Left cardiac atrium (tissue), 2 donors: ENCODE results near the gene PCDHGA1. TPM values are rescaled to one million over a fixed set of nuclear protein-coding genes. Genes with fewer than 3 reads are reported as not detected.

Experiments used
- total RNA-seq, 2 donors: library from RNA; stranded (reverse); fragmentation: NEBNext Ultra II Directional; extraction: Animal tissue kit (Norgen Biotek cat#: 25700); gene quantifications; one replicate each; pipeline ENCODE4 v1.2.1, GENCODE V29; 2021
- donor health status: DM: no; HTN: yes; CAD: no; lungs with severe emphysema.
- donor health status: DM: yes; HTN: yes; CAD: no.

The PCDHGA1 gene
- total RNA-seq, 2 donors from 2014 or later, result 1.4 to 1.8 TPM

Other genes starting within 250 kb of the PCDHGA1 start
- 1 to 10 TPM; 2.9 to 3.1 TPM for gene PCDHB2, start 235.9 kb upstream of the PCDHGA1 start, total RNA-seq
- 1 to 10 TPM; 1.3 to 1.9 TPM for gene PCDHB3, start 230.0 kb upstream of the PCDHGA1 start, total RNA-seq
- 1 to 10 TPM; 1.6 to 2.4 TPM for gene PCDHB4, start 208.7 kb upstream of the PCDHGA1 start, total RNA-seq
- 1 to 10 TPM; 2.7 to 3.1 TPM for gene PCDHB5, start 195.3 kb upstream of the PCDHGA1 start, total RNA-seq
- gene PCDHB6, start 180.5 kb upstream of the PCDHGA1 start, total RNA-seq, result under 1 TPM; 0.71 to 0.86 TPM
- 1 to 10 TPM; 1.0 to 1.7 TPM for gene PCDHB7, start 157.9 kb upstream of the PCDHGA1 start, total RNA-seq
- gene PCDHB8, start 152.7 kb upstream of the PCDHGA1 start, total RNA-seq, result 1 to 10 TPM; 2.6 to 6.1 TPM
- 1 to 10 TPM; 2.6 to 3.1 TPM for gene PCDHB16, start 148.1 kb upstream of the PCDHGA1 start, total RNA-seq
- gene PCDHB9, start 143.4 kb upstream of the PCDHGA1 start, total RNA-seq, result 1 to 10 TPM; 2.5 to 4.3 TPM
- gene PCDHB10, start 138.2 kb upstream of the PCDHGA1 start, total RNA-seq, result 1 to 10 TPM; 1.3 to 1.5 TPM
- gene PCDHB11, start 130.9 kb upstream of the PCDHGA1 start, total RNA-seq, result 1 to 10 TPM; 1.8 to 3.3 TPM
- gene PCDHB12, start 121.8 kb upstream of the PCDHGA1 start, total RNA-seq, result 1 to 10 TPM; 2.4 to 2.6 TPM
- 1 to 10 TPM; 3.5 to 5.3 TPM for gene PCDHB13, start 116.6 kb upstream of the PCDHGA1 start, total RNA-seq
- 1 to 10 TPM; 3.9 to 5.8 TPM for gene PCDHB14, start 107.2 kb upstream of the PCDHGA1 start, total RNA-seq
- gene PCDHB15, start 85.1 kb upstream of the PCDHGA1 start, total RNA-seq, result 1 to 10 TPM; 4.5 to 5.7 TPM
- gene SLC25A2, start 26.5 kb upstream of the PCDHGA1 start, total RNA-seq, result not detected
- gene TAF7, start 9.7 kb upstream of the PCDHGA1 start, total RNA-seq, result 10 to 100 TPM; 86.3 to 93.5 TPM
- 1 to 10 TPM; 4.5 to 7.3 TPM for gene PCDHGA2, start 8.2 kb downstream of the PCDHGA1 start, total RNA-seq
- 1 to 10 TPM; 5.0 to 5.8 TPM for gene PCDHGA3, start 13.3 kb downstream of the PCDHGA1 start, total RNA-seq
- gene PCDHGB1, start 19.6 kb downstream of the PCDHGA1 start, total RNA-seq, result 1 to 10 TPM; 3.0 to 3.2 TPM
- 1 to 10 TPM; 4.0 to 4.3 TPM for gene PCDHGA4, start 24.5 kb downstream of the PCDHGA1 start, total RNA-seq
- gene PCDHGB2, start 29.5 kb downstream of the PCDHGA1 start, total RNA-seq, result 1 to 10 TPM; 4.0 to 5.4 TPM
- gene PCDHGA5, start 33.6 kb downstream of the PCDHGA1 start, total RNA-seq, result 1 to 10 TPM; 3.5 to 4.3 TPM
- gene PCDHGB3, start 39.7 kb downstream of the PCDHGA1 start, total RNA-seq, result 1 to 10 TPM; 3.9 to 4.6 TPM
- 1 to 10 TPM; 3.7 to 4.4 TPM for gene PCDHGA6, start 43.4 kb downstream of the PCDHGA1 start, total RNA-seq
- 1 to 10 TPM; 3.2 to 3.5 TPM for gene PCDHGA7, start 52.2 kb downstream of the PCDHGA1 start, total RNA-seq
- gene PCDHGB4, start 57.2 kb downstream of the PCDHGA1 start, total RNA-seq, result 1 to 10 TPM; 4.4 to 4.5 TPM
- gene PCDHGA8, start 62.1 kb downstream of the PCDHGA1 start, total RNA-seq, result 1 to 10 TPM; 2.9 to 3.7 TPM
- gene PCDHGB5, start 67.4 kb downstream of the PCDHGA1 start, total RNA-seq, result 1 to 10 TPM; 6.4 to 7.7 TPM
- 1 to 10 TPM; 3.6 to 4.0 TPM for gene PCDHGA9, start 72.3 kb downstream of the PCDHGA1 start, total RNA-seq
- 1 to 10 TPM; 4.9 to 5.2 TPM for gene PCDHGB6, start 77.5 kb downstream of the PCDHGA1 start, total RNA-seq
- 1 to 10 TPM; 3.3 to 4.6 TPM for gene PCDHGA10, start 82.5 kb downstream of the PCDHGA1 start, total RNA-seq
- 1 to 10 TPM; 7.6 to 8.8 TPM for gene PCDHGB7, start 87.2 kb downstream of the PCDHGA1 start, total RNA-seq
- 1 to 10 TPM; 3.2 to 3.5 TPM for gene PCDHGA11, start 90.5 kb downstream of the PCDHGA1 start, total RNA-seq
- 1 to 10 TPM; 4.5 to 6.5 TPM for gene PCDHGA12, start 100.0 kb downstream of the PCDHGA1 start, total RNA-seq
- 10 to 100 TPM; 33.7 to 39.1 TPM for gene PCDHGC3, start 145.5 kb downstream of the PCDHGA1 start, total RNA-seq
- gene PCDHGC4, start 154.5 kb downstream of the PCDHGA1 start, total RNA-seq, result 1 to 10 TPM; 1.4 to 1.7 TPM
- gene PCDHGC5, start 158.6 kb downstream of the PCDHGA1 start, total RNA-seq, result 1 to 10 TPM in 1 of 2 donors, under 1 TPM in 1; 0.97 to 1.7 TPM